Central memory CD4-positive, alpha-beta T cell (primary cell): Measurements from ENCODE around the gene LAMP2.

ENCODE experiments used
- DNase-seq: peaks from one replicate; pipeline ENCODE4 v3.0.0; 2022

The LAMP2 gene

GRCh38 chrX:120456973-120457372 lies 12.1 kb downstream of the LAMP2 start:
- DNase-seq, result peak; percentile 25

GRCh38 chrX:120453985-120454384 lies 15.1 kb downstream of the LAMP2 start:
- no peak for DNase-seq

DNA sequence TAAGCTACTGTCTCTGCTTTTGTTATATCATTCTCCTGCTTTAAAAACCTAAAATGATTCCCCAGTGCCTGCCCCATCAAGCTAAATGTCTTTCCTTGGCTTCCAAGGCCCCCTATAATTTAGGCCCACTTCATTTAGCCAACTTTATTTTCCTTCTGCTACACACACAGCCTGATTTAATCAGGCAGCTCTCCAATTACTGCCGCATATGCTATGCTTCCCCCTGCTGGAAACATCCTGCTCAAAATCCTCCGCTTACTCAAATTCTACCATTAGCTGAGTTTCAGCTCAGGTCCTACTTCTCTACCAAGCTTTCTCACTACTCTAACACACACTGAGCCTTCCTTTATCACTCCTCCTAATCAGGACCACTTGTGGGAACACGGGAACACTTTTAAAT lies 17.0 kb downstream of the LAMP2 start:
- DNase-seq, result no peak

GRCh38 chrX:120450163-120450562 lies 18.9 kb downstream of the LAMP2 start:
- DNase-seq, result no peak

GRCh38 chrX:120446498-120446897 lies 22.6 kb downstream of the LAMP2 start:
- no peak for DNase-seq

GRCh38 chrX:120439921-120440320 lies 29.2 kb downstream of the LAMP2 start:
- no peak for DNase-seq

DNA sequence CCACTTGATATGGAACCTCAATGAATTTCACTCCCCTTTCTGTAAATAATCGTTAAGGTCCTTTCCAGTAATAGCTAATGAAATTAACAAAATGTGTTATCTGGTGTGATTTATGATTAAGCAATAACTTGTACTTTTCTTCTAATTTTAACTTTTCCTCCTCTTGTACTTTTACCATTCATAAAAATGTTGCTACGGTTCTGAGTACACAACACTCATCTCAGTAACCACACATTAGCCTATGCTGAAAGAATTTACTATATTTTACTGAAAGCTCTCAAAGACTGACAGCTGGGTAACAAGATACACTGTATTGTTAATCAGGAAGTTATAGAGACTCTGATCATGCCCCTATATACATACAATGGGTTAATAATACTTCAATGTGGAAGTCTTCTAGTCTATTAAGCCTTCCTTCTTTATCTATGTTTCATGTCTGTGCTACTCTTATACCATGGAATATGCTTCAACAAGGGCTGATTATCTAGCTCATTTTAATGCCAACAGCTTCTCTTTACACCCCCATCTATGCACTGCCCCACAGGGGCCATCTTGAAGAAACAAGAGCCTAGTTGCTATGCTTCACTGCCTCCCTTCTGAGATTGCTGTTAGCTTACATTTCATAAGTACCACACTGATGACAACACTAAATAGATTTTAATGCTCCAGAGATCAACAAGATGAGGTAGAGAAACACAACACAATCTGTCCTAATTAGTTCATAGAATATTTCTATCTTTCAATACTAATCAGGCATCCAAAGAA lies 39.1 kb downstream of the LAMP2 start:
- no peak for DNase-seq

DNA sequence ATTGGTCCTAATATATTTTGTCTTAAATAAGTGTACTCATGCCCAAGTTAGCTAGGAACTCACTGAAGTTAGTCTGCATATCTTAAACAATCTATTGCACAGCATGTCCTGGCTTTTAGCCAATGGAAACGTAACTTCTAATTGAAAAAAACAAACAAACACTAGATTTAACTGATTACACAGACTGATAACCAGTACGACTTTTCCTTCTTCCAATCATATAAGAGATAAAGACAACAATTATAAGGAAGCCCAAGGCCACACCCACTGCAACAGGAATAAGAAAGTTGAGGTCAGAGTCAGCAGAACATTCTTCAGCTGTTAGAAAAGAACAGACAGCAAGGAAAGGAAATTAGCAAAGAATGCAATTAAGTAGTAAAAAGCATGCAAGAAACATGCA lies 40.8 kb downstream of the LAMP2 start:
- DNase-seq, result no peak

DNA sequence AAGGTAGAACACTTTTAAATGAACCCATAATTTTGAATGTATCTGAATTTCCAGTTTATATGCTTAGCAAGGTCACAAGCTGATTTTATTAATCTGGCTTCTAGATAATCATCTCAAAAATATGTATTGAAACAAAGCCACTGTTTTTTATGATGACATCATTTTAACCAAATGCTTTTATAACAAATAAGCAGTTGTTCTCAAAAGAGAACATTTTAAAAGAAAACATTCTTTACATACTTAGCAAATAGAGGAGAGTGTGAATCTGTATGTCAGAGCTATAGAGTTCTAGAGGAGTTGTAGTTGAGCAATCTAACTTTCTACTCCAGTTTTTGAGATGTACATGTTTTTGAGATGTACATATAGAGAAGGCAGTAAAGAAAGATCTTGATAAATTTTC lies 42.5 kb downstream of the LAMP2 start:
- no peak for DNase-seq

GRCh38 chrX:120419463-120419862 lies 49.6 kb downstream of the LAMP2 start:
- peak; percentile 2 for DNase-seq

GRCh38 chrX:120408168-120408567 lies 60.9 kb downstream of the LAMP2 start:
- no peak for DNase-seq

- no peak for DNase-seq
Measured at GRCh38 chrX:120406638-120407037, 62.5 kb downstream of the LAMP2 start.

DNA sequence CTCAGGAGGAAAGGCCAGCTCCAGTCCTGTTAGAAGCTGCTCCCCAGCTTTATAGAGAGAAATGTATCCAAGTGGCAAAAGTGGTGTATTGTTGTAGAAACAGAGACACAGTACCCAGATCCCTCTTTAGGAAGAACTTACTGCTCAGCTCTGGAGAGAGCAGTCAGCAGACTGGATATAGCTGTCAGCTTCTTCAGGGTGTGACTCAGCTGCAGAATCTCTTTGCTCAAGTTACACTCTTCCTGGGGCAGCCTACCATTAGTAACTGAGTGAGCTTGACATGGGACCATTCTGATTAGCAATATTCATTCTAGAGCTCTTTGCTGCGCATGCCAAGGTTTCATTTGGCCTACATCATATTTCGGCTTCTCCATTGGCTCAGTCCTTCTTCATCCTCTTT lies 66.7 kb downstream of the LAMP2 start:
- DNase-seq, result no peak

- DNase-seq, result no peak
Measured at GRCh38 chrX:120401301-120401700, 67.8 kb downstream of the LAMP2 start.

DNA sequence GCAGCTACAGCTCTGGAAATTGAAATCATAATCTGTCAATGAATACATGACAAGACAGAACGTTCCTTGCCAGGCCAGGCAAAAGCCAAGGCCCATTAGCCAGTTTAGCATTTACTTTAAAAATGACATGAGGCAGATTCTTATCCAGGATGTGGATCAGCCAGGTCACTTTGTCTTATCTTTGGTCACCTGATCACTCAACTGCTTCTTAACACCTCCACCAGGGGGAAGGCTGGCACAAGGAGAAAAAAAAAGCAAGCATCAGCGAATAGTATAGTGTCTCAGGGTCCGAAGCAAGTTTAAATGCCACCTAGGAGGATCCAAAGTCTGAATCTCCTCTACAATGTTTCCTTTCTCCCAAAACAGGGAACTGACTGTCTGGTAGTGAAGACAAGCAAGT lies 88.4 kb downstream of the LAMP2 start:
- DNase-seq, result peak; percentile 41

GRCh38 chrX:120379937-120380681 lies 89.0 kb downstream of the LAMP2 start:
- DNase-seq, result no peak

DNA sequence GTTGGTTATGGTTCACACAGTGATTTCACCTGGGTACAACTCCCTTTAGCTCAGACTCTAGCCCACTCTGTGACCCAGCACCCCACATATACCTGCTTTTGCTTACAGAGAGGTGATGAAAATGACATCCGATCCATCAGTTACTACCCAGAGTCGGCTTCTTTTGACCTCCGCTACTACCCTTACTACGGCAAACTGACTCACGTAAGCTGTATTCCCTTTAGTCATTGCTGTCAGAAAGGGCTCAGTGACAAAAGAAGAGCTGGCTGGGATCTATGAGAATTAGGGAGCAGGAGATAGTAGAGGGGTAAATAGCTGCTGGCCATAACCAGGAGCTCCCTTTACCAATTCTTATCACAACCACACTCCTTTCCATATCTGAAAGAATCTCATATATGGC lies 90.5 kb downstream of the LAMP2 start:
- no peak for DNase-seq
